SK-N-DZ (cell line): ENCODE measurements around the gene ITPR3.
A peak's percentile ranks its signal among the peaks of the same experiment; 100 is the strongest.

Source experiments
- DNase-seq: peaks from one replicate; pipeline ENCODE4 v3.0.0-alpha.2; 2015; ENCODE audit warnings: low spot score

The ITPR3 gene

GRCh38 chr6:33685411-33686224 is 64.5 kb downstream of the ITPR3 start:
- no peak for DNase-seq

- no peak for DNase-seq
These were observed 65.3 kb downstream of the ITPR3 start for GRCh38 chr6:33686225-33686924.

GRCh38 chr6:33686981-33687975 is 66.2 kb downstream of the ITPR3 start:
- no peak for DNase-seq

- no peak for DNase-seq
These were observed 66.9 kb downstream of the ITPR3 start for GRCh38 chr6:33688006-33688405.

- DNase-seq = no peak
These were observed 67.5 kb downstream of the ITPR3 start for GRCh38 chr6:33688451-33689147.

- DNase-seq = no peak
These were observed 68.0 kb downstream of the ITPR3 start for GRCh38 chr6:33689148-33689494.

- no peak for DNase-seq
These were observed 68.8 kb downstream of the ITPR3 start for GRCh38 chr6:33689879-33690278.

- DNase-seq = no peak
These were observed 69.6 kb downstream of the ITPR3 start for GRCh38 chr6:33690766-33691165.

GRCh38 chr6:33691456-33692077 is 70.4 kb downstream of the ITPR3 start:
- DNase-seq = no peak

- DNase-seq = no peak
These were observed 71.1 kb downstream of the ITPR3 start for GRCh38 chr6:33692078-33692759.

GRCh38 chr6:33692760-33693158 is 71.6 kb downstream of the ITPR3 start:
- no peak for DNase-seq

GRCh38 chr6:33693186-33694105 is 72.3 kb downstream of the ITPR3 start:
- DNase-seq = no peak

GRCh38 chr6:33694401-33694931 is 73.3 kb downstream of the ITPR3 start:
- peak; percentile 53 for DNase-seq

GRCh38 chr6:33694977-33695376 is 73.9 kb downstream of the ITPR3 start:
- no peak for DNase-seq

GRCh38 chr6:33695451-33695887 is 74.3 kb downstream of the ITPR3 start:
- DNase-seq = no peak

GRCh38 chr6:33696076-33696475 is 75.0 kb downstream of the ITPR3 start:
- no peak for DNase-seq

GRCh38 chr6:33696548-33697518 is 75.7 kb downstream of the ITPR3 start:
- no peak for DNase-seq

GRCh38 chr6:33697845-33698244 is 76.7 kb downstream of the ITPR3 start:
- no peak for DNase-seq
